SK-N-MC (cell line): ENCODE results near the gene P2RX1.

Experiments used
- EZH2 ChIP-seq: fragments of 200-600 bp; sonication (generic); IDR thresholded peaks from one replicate; pipeline ENCODE4 v1.6.1; 2017; ENCODE audit warnings: antibody characterized with exemption
- FOXP2 ChIP-seq: optimal IDR thresholded peaks from 2 replicates; pipeline ENCODE3; 2011; ENCODE audit warnings: mild to moderate bottlenecking, moderate library complexity; ENCODE audit not compliant: insufficient read depth; ENCODE audit errors: extremely low read length, control extremely low read depth
- POLR2AphosphoS5 ChIP-seq: IDR thresholded peaks from 2 replicates; pipeline ENCODE4 v1.6.1; 2012; ENCODE audit warnings: mild to moderate bottlenecking, low read depth, low read length, borderline replicate concordance

- TF ChIP-seq EZH2 (no peak), POLR2AphosphoS5 (no peak), FOXP2 (no peak)
Observed at GRCh38 chr17:3875317-3875716, 40.9 kb downstream of the P2RX1 start.
